Measurements from ENCODE around the gene LTBP3.

LTBP3 gene

DNA sequence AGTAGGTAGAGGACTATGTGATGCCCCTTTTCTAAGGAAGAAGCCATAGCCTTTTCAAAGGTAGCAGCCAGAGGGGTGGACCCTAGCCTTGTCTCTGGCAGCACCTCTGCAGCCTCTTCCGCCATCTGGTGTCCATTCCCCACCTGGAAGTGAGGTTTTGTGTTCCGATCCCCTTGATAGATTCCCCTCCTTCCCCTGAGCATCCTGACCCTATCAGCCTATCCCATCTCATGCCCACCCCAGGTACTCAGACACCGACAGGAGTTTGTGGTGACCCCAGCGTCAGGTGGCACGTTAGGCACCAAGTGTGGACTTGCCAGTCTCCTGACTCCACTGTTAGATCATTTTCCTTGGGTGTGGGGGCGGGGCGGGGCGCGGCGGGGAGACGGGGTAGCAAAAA is 13.8 kb upstream of the LTBP3 start:
- H2BK120ac ChIP-seq (ENCODE audit: insufficient read depth, low read length, poor library complexity): no peak overlapping the region
- no peak overlapping the region for H3K14ac ChIP-seq (ENCODE audit: low read length)
- no peak overlapping the region for H3K23ac ChIP-seq (ENCODE audit: low read length)
- H2AFZ ChIP-seq (ENCODE audit: insufficient read depth, low read length, poor library complexity): peak overlapping the region; percentile 26
- H3K4me1 ChIP-seq (ENCODE audit: control insufficient read depth in 1 of 2, insufficient read depth in 2 of 2, low read length in 2 of 2): peaks cover 43 to 44% of the 10 kb centered on the region in 2 experiments
- H3K9ac ChIP-seq (ENCODE audit: low read length): no peak overlapping the region
- H3K4ac ChIP-seq (ENCODE audit: low read depth, low read length): no peak overlapping the region
- no peaks in the 10 kb centered on the region for H3K9me3 ChIP-seq (ENCODE audit: insufficient read depth, low read depth, low read length)
- no peaks in the 10 kb centered on the region for H3K27me3 ChIP-seq (ENCODE audit: insufficient read depth, low read length)
- H4K12ac ChIP-seq (ENCODE audit: low read depth, low read length): no peak overlapping the region
- peaks cover 20% of the 10 kb centered on the region for H3K79me2 ChIP-seq (ENCODE audit: control insufficient read depth, insufficient read depth, low read length, poor library complexity)
- H3K79me1 ChIP-seq (ENCODE audit: low read length): peaks cover 27% of the 10 kb centered on the region
- H3K27ac ChIP-seq (ENCODE audit: low read depth, low read length): no peak overlapping the region
- peaks cover 9 to 12% of the 10 kb centered on the region in 2 experiments for H3K36me3 ChIP-seq (ENCODE audit: control insufficient read depth in 1 of 2, insufficient read depth in 2 of 2, low read length in 2 of 2)
- H4K8ac ChIP-seq (ENCODE audit: low read depth, low read length): peak overlapping the region; percentile 17
- H3K18ac ChIP-seq (ENCODE audit: low read length): peak overlapping the region; percentile 32
- H2AK5ac ChIP-seq (ENCODE audit: low read length): no peak overlapping the region
- H4K91ac ChIP-seq (ENCODE audit: low read depth, low read length): no peak overlapping the region
- no peak overlapping the region for H2BK12ac ChIP-seq (ENCODE audit: low read length)
- peak overlapping the region; percentile 87 for H3K4me2 ChIP-seq (ENCODE audit: low read length)
- peak in 1 of 2 donors; percentile 70 for DNase-seq
- no peak overlapping the region for H2BK5ac ChIP-seq (ENCODE audit: low read depth, low read length, poor library complexity)
- WGBS (ENCODE audit: extremely low coverage, insufficient coverage, insufficient read length): no CpG with 5 or more reads among the region's 11 CpGs
- H3K4me3 ChIP-seq (ENCODE audit: low read depth, low read length): peak overlapping the region; percentile 35

DNA sequence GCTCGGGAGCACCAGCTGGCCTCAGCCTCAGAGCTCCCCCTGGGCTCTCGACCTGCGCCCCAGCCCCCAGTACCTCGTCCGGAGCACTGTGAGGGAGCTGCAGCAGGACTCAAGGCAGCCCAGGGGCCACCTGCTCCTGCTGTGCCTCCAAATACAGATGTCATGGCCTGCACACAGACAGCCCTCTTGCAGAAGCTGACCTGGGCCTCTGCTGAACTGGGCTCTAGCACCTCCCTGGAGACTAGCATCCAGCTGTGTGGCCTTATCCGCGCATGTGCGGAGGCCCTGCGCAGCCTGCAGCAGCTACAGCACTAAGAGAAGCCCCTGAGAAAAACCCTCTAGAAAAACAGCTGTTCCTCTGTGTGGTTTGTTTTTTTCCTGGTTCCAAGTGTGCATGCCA is 13.3 kb upstream of the LTBP3 start:
- Histone ChIP-seq H2BK12ac (ENCODE audit: low read length) (no peak overlapping the region), H3K4ac (ENCODE audit: low read depth, low read length) (no peak overlapping the region), H2AK5ac (ENCODE audit: low read length) (no peak overlapping the region), H3K27me3 (ENCODE audit: insufficient read depth, low read length) (no peaks in the 10 kb centered on the region), H3K27ac (ENCODE audit: low read depth, low read length) (no peak overlapping the region), H2BK5ac (ENCODE audit: low read depth, low read length, poor library complexity) (no peak overlapping the region), H3K4me1 (ENCODE audit: control insufficient read depth in 1 of 2, insufficient read depth in 2 of 2, low read length in 2 of 2) (peaks cover 40 to 41% of the 10 kb centered on the region in 2 experiments), H3K36me3 (ENCODE audit: control insufficient read depth in 1 of 2, insufficient read depth in 2 of 2, low read length in 2 of 2) (peaks cover 9 to 12% of the 10 kb centered on the region in 2 experiments), H3K79me2 (ENCODE audit: control insufficient read depth, insufficient read depth, low read length, poor library complexity) (peaks cover 19% of the 10 kb centered on the region), H3K79me1 (ENCODE audit: low read length) (peaks cover 27% of the 10 kb centered on the region), H3K23ac (ENCODE audit: low read length) (no peak overlapping the region), H2BK120ac (ENCODE audit: insufficient read depth, low read length, poor library complexity) (no peak overlapping the region), H4K8ac (ENCODE audit: low read depth, low read length) (no peak overlapping the region), H3K14ac (ENCODE audit: low read length) (no peak overlapping the region), H4K91ac (ENCODE audit: low read depth, low read length) (no peak overlapping the region), H3K18ac (ENCODE audit: low read length) (peak overlapping the region; percentile 38), H4K12ac (ENCODE audit: low read depth, low read length) (no peak overlapping the region), H3K9me3 (ENCODE audit: insufficient read depth, low read depth, low read length) (no peaks in the 10 kb centered on the region), H2AFZ (ENCODE audit: insufficient read depth, low read length, poor library complexity) (no peak overlapping the region), H3K9ac (ENCODE audit: low read length) (no peak overlapping the region), H3K4me3 (ENCODE audit: low read depth, low read length) (no peak overlapping the region), H3K4me2 (ENCODE audit: low read length) (peak overlapping the region; percentile 87)
- no peak for DNase-seq
- WGBS (ENCODE audit: extremely low coverage, insufficient coverage, insufficient read length): no CpG with 5 or more reads among the region's 9 CpGs

- H2AK5ac ChIP-seq (ENCODE audit: low read length): peak within 1 kb of the TSS; percentile 63
- H3K4me1 ChIP-seq (ENCODE audit: control insufficient read depth in 1 of 2, insufficient read depth in 2 of 2, low read length in 2 of 2): peaks cover 31 to 35% of the 10 kb centered on the region in 2 experiments
- H4K8ac ChIP-seq (ENCODE audit: low read depth, low read length): peak within 1 kb of the TSS; percentile 95
- H3K23ac ChIP-seq (ENCODE audit: low read length): no peak within 1 kb of the TSS
- peaks cover 21% of the 10 kb centered on the region for H3K79me1 ChIP-seq (ENCODE audit: low read length)
- no CpG with 5 or more reads among the region's 89 CpGs for WGBS (ENCODE audit: extremely low coverage, insufficient coverage, insufficient read length)
- H3K27ac ChIP-seq (ENCODE audit: low read depth, low read length): peak within 1 kb of the TSS; percentile 91
- H3K79me2 ChIP-seq (ENCODE audit: control insufficient read depth, insufficient read depth, low read length, poor library complexity): peaks cover 13% of the 10 kb centered on the region
- peak within 1 kb of the TSS; percentile 62 for H3K4ac ChIP-seq (ENCODE audit: low read depth, low read length)
- peak within 1 kb of the TSS; percentile 73 for H4K91ac ChIP-seq (ENCODE audit: low read depth, low read length)
- H2BK120ac ChIP-seq (ENCODE audit: insufficient read depth, low read length, poor library complexity): peak within 1 kb of the TSS; percentile 62
- no peak within 1 kb of the TSS for H2BK12ac ChIP-seq (ENCODE audit: low read length)
- H3K14ac ChIP-seq (ENCODE audit: low read length): peak within 1 kb of the TSS; percentile 72
- peak within 1 kb of the TSS; percentile 99 for H3K4me3 ChIP-seq (ENCODE audit: low read depth, low read length)
- H2BK5ac ChIP-seq (ENCODE audit: low read depth, low read length, poor library complexity): peak within 1 kb of the TSS; percentile 74
- peak; percentile 97 for DNase-seq
- H3K18ac ChIP-seq (ENCODE audit: low read length): peak within 1 kb of the TSS; percentile 84
- peak within 1 kb of the TSS; percentile 94 for H2AFZ ChIP-seq (ENCODE audit: insufficient read depth, low read length, poor library complexity)
- no peaks in the 10 kb centered on the region for H3K9me3 ChIP-seq (ENCODE audit: insufficient read depth, low read depth, low read length)
- H4K12ac ChIP-seq (ENCODE audit: low read depth, low read length): peak within 1 kb of the TSS; percentile 67
- peaks cover 9 to 12% of the 10 kb centered on the region in 2 experiments for H3K36me3 ChIP-seq (ENCODE audit: control insufficient read depth in 1 of 2, insufficient read depth in 2 of 2, low read length in 2 of 2)
- no peaks in the 10 kb centered on the region for H3K27me3 ChIP-seq (ENCODE audit: insufficient read depth, low read length)
- H3K4me2 ChIP-seq (ENCODE audit: low read length): peak within 1 kb of the TSS; percentile 87
- H3K9ac ChIP-seq (ENCODE audit: low read length): peak within 1 kb of the TSS; percentile 90
Observed at GRCh38 chr11:65569973-65570918, 12.1 kb upstream of the LTBP3 start, which contains the start of gene ZNRD2. ZNRD2 (plus strand) TSS chr11:65570477; CDS start chr11:65570492, 15 bp downstream.

- no CpG with 5 or more reads among the region's 28 CpGs for WGBS (ENCODE audit: extremely low coverage, insufficient coverage, insufficient read length)
- no peak overlapping the region for H2BK12ac ChIP-seq (ENCODE audit: low read length)
Observed at GRCh38 chr11:65569164-65569972, 11.2 kb upstream of the LTBP3 start.

More at GRCh38 chr11:65569164-65569972, 11.2 kb upstream of the LTBP3 start:
- peaks cover 13% of the 10 kb centered on the region for H3K79me2 ChIP-seq (ENCODE audit: control insufficient read depth, insufficient read depth, low read length, poor library complexity)
- H3K4me1 ChIP-seq (ENCODE audit: control insufficient read depth in 1 of 2, insufficient read depth in 2 of 2, low read length in 2 of 2): peaks cover 24 to 28% of the 10 kb centered on the region in 2 experiments
- H4K8ac ChIP-seq (ENCODE audit: low read depth, low read length): peak overlapping the region; percentile 89
- peak overlapping the region; percentile 87 for H3K4me2 ChIP-seq (ENCODE audit: low read length)
- peak overlapping the region; percentile 75 for H2AFZ ChIP-seq (ENCODE audit: insufficient read depth, low read length, poor library complexity)
- peaks cover 17% of the 10 kb centered on the region for H3K79me1 ChIP-seq (ENCODE audit: low read length)
- DNase-seq: no peak
- peak overlapping the region; percentile 99 for H3K4me3 ChIP-seq (ENCODE audit: low read depth, low read length)
- H3K27ac ChIP-seq (ENCODE audit: low read depth, low read length): peak overlapping the region; percentile 91
- H3K36me3 ChIP-seq (ENCODE audit: control insufficient read depth in 1 of 2, insufficient read depth in 2 of 2, low read length in 2 of 2): peaks cover 9 to 12% of the 10 kb centered on the region in 2 experiments
- peak overlapping the region; percentile 54 for H3K18ac ChIP-seq (ENCODE audit: low read length)
- H2AK5ac ChIP-seq (ENCODE audit: low read length): peak overlapping the region; percentile 63
- peak overlapping the region; percentile 77 for H3K9ac ChIP-seq (ENCODE audit: low read length)
- peak overlapping the region; percentile 74 for H2BK5ac ChIP-seq (ENCODE audit: low read depth, low read length, poor library complexity)
- H2BK120ac ChIP-seq (ENCODE audit: insufficient read depth, low read length, poor library complexity): peak overlapping the region; percentile 62
- peak overlapping the region; percentile 73 for H4K91ac ChIP-seq (ENCODE audit: low read depth, low read length)
- peak overlapping the region; percentile 42 for H3K14ac ChIP-seq (ENCODE audit: low read length)
- peak overlapping the region; percentile 6 for H4K12ac ChIP-seq (ENCODE audit: low read depth, low read length)
- no peak overlapping the region for H3K23ac ChIP-seq (ENCODE audit: low read length)
- H3K27me3 ChIP-seq (ENCODE audit: insufficient read depth, low read length): no peaks in the 10 kb centered on the region
- no peaks in the 10 kb centered on the region for H3K9me3 ChIP-seq (ENCODE audit: insufficient read depth, low read depth, low read length)
- H3K4ac ChIP-seq (ENCODE audit: low read depth, low read length): peak overlapping the region; percentile 62

Data from trophoblast cell (in vitro differentiated cells and primary cell).